ENCODE results near the gene ANKRD1.
A peak's percentile ranks its signal among the peaks of the same experiment; 100 is the strongest.
"Not testable (repeated sequence)": the region's sequence is repeated elsewhere in the genome, so short reads cannot be mapped to it uniquely, and the experiment has no call there.

The ANKRD1 gene

DNA sequence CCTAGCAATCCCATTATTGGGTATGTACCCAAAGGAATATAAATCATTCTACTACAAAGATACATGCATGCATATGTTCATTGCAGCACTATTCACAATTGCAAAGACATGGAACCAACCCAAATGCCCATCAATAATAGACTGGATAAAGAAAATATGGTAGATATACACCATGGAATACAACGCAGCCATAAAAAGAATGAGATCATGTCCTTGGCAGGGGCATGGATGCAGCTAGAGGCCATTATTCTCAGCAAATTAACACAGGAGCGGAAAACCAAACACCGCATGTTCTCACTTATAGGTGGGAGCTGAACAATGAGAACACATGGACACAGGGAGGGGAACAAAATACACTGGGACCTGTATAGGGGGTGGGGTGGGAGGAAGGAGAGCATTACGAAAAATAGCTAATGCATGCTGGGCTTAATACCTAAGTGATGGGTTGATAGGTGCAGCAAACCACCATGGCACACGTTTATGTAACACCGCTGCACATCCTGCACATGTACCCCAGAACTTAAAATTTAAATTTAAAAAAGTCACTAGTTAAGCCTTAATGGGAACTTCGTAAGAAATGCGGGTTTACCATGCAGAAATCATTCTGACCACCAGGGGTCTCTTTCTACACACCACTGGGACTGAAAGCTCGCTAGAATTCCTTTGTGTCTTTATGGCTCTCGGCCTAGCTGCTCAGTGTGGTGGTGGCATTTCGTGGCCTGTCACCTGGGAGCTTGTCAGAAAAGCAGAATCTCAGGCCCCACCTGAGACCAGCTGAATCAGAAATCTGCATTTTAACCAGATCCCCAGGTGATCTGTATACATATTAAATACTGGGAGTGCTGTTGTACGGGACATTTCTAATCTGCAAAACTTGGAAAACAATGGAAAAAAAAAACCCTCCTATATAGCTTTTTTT is 9.5 kb downstream of the ANKRD1 start:
- TF ChIP-seq FOXP2 (optimal IDR thresholded peaks at IDR 0.05; ENCODE audit: control extremely low read depth, extremely low read length, insufficient read depth) (no peak), POLR2AphosphoS5 (IDR thresholded peaks at IDR 0.05; ENCODE audit: borderline replicate concordance, low read depth, low read length) (no peak), EZH2 (IDR thresholded peaks at IDR 0.05) (no peak)
- Histone ChIP-seq H3K9me3 (ENCODE audit: low read depth, low read length) (no peaks in the 10 kb centered on the region), H3K27ac (peak overlapping the region; percentile 60; the same call in 1 of the 2 replicates), H3K9ac (ENCODE audit: insufficient read length) (no peak overlapping the region), H3K36me3 (ENCODE audit: insufficient read depth, low read length) (peaks cover 6% of the 10 kb centered on the region; the same call in 1 of the 2 replicates), H3K4me3 (no peak overlapping the region)
- DNase-seq (ENCODE audit: low read depth, low spot score), result peak; percentile 72

DNA sequence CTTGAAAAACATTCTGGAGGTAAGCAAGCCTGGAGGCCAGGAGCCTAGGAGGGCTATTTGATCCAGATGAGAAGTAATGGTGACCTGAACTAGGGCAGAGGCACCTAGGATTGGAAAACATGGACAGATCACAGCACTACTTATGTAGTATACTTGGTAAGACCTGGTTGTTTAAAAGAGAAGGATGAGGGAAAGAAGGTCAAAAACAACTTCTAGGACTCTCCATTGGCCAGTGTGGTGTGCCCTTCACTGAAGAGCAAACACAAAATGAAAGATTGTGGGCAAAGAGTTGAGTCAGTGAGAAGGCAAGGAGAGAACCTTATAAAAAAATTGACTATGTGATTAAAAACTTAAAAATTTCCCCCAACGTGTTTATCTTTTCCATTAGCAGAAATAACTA is 14.3 kb downstream of the ANKRD1 start:
- Histone ChIP-seq H3K4me3 (no peak overlapping the region), H3K36me3 (ENCODE audit: insufficient read depth, low read length) (peaks cover 15% of the 10 kb centered on the region), H3K27ac (no peak overlapping the region), H3K9me3 (ENCODE audit: low read depth, low read length) (no peaks in the 10 kb centered on the region), H3K9ac (ENCODE audit: insufficient read length) (no peak overlapping the region)
- no peak for DNase-seq (ENCODE audit: low read depth, low spot score)
- TF ChIP-seq POLR2AphosphoS5 (IDR thresholded peaks at IDR 0.05; ENCODE audit: borderline replicate concordance, low read depth, low read length), result no peak
- no peak for TF ChIP-seq EZH2 (IDR thresholded peaks at IDR 0.05)
- TF ChIP-seq FOXP2 (optimal IDR thresholded peaks at IDR 0.05; ENCODE audit: control extremely low read depth, extremely low read length, insufficient read depth), result no peak

DNA sequence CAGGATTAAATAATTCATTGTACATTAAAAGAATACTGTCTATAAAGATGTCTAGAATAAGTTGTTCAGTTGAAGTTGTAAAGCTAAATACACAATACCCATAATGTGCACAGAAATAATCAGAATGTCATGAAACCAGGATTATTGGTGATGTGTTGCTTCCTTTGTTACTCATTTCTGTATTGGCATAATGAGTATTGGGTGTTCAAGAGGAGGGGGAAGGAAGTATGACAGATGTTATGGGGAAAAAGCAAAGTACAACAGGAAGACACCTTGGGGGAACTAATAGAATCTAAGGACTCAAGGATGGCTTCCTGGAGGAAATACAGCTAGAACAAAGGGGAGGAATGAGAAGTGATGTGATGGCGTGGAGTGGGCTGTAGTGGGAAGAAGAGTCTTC is 15.0 kb downstream of the ANKRD1 start:
- Histone ChIP-seq H3K9me3 (ENCODE audit: low read depth, low read length) (no peaks in the 10 kb centered on the region), H3K36me3 (ENCODE audit: insufficient read depth, low read length) (peaks cover 15% of the 10 kb centered on the region), H3K9ac (ENCODE audit: insufficient read length) (no peak overlapping the region), H3K27ac (no peak overlapping the region), H3K4me3 (no peak overlapping the region)
- TF ChIP-seq FOXP2 (optimal IDR thresholded peaks at IDR 0.05; ENCODE audit: control extremely low read depth, extremely low read length, insufficient read depth) (no peak), EZH2 (IDR thresholded peaks at IDR 0.05) (no peak), POLR2AphosphoS5 (IDR thresholded peaks at IDR 0.05; ENCODE audit: borderline replicate concordance, low read depth, low read length) (no peak)
- no peak for DNase-seq (ENCODE audit: low read depth, low spot score)

DNA sequence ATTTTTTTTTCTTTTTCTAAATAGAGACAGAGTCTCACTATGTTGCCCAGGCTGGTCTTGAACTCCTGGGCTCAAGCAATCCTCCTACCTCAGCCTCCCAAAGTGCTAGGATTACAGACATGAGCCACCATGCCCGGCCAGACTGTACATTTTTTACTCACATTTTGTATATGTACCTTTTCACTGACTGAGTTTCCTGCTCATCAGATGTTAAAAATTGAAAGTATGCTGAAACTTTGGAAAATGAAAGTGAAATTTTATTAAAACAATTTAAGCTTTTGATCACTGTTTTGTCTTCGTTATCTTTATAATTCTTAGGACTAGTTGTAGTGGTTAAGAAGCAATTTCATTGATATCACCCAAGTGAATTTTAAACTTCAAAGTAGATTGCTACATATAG is 24.0 kb downstream of the ANKRD1 start:
- not testable (repeated sequence) for H3K27ac ChIP-seq; DNase-seq (ENCODE audit: low read depth, low spot score); H3K9ac ChIP-seq (ENCODE audit: insufficient read length); H3K9me3 ChIP-seq (ENCODE audit: low read depth, low read length); H3K4me3 ChIP-seq
- H3K36me3 ChIP-seq (ENCODE audit: insufficient read depth, low read length), result peaks cover 14% of the 10 kb centered on the region; the same call in 1 of the 2 replicates

DNA sequence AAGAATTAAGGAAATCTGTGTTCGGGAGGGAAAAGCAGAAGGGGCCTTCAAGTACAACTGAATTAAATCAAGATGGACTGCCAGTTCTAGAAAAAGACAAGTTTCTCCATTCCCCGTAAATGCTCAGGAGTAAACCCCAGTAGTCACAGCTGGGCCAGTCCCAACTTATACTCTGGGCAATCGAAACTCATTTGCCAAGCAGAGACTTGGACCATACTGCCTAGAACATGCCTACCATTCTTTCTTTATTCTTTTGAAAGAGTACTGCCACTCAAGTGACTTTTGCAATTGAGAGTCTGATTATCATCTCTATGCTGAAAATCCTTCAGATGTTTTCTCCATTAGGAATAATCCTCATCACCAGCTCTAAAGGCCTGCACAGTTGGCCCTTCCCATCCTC is 27.7 kb downstream of the ANKRD1 start:
- no peak overlapping the region for H3K27ac ChIP-seq
- TF ChIP-seq FOXP2 (optimal IDR thresholded peaks at IDR 0.05; ENCODE audit: control extremely low read depth, extremely low read length, insufficient read depth), result no peak
- no peak for TF ChIP-seq EZH2 (IDR thresholded peaks at IDR 0.05)
- no peak for TF ChIP-seq POLR2AphosphoS5 (IDR thresholded peaks at IDR 0.05; ENCODE audit: borderline replicate concordance, low read depth, low read length)
- H3K36me3 ChIP-seq (ENCODE audit: insufficient read depth, low read length), result peaks cover 37% of the 10 kb centered on the region
- no peak overlapping the region for H3K4me3 ChIP-seq
- no peak for DNase-seq (ENCODE audit: low read depth, low spot score)
- no peaks in the 10 kb centered on the region for H3K9me3 ChIP-seq (ENCODE audit: low read depth, low read length)
- H3K9ac ChIP-seq (ENCODE audit: insufficient read length), result no peak overlapping the region

DNA sequence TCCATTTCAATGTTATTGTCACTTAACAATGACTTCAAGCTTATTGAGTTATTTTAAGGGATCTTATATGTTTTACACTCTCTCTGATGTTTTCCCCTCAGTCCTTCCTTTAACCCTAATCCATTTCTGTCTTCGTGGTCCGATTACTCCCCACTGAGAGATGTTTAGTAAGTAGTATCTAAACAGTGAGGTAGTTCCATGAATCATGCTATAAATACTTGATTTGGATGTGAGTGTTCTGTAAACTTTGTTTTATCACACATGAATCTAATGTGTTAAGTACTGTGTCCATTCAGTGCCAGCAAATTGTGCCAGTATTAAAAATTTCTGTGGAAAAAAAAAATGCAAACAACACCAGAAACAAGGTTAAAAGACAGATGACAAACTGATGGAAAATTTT is 30.5 kb downstream of the ANKRD1 start:
- DNase-seq (ENCODE audit: low read depth, low spot score), result no peak
- no peaks in the 10 kb centered on the region for H3K9me3 ChIP-seq (ENCODE audit: low read depth, low read length)
- H3K36me3 ChIP-seq (ENCODE audit: insufficient read depth, low read length), result peaks cover 53% of the 10 kb centered on the region
- no peak for TF ChIP-seq FOXP2 (optimal IDR thresholded peaks at IDR 0.05; ENCODE audit: control extremely low read depth, extremely low read length, insufficient read depth)
- TF ChIP-seq POLR2AphosphoS5 (IDR thresholded peaks at IDR 0.05; ENCODE audit: borderline replicate concordance, low read depth, low read length), result no peak
- TF ChIP-seq EZH2 (IDR thresholded peaks at IDR 0.05), result no peak
- H3K4me3 ChIP-seq, result no peak overlapping the region
- no peak overlapping the region for H3K9ac ChIP-seq (ENCODE audit: insufficient read length)
- H3K27ac ChIP-seq, result no peak overlapping the region

DNA sequence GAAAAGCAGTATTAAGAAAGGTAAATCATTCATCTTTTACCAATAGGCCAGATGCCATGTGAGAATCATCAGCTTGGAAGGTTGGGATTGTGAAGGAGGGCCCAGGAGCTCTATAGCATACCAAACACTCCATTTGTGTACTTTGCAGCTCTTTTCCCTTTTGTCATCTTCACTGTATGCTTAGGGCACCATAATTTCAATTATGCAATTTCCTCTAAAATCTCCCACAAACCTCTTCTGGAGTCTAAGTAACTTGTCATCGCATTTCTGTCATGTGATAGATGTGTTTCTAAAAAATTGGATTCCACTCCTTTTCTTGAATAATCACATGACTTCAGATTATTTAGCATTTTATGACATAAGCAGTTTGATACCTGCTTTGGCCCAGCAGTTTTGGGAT is 31.3 kb downstream of the ANKRD1 start:
- Histone ChIP-seq H3K27ac (no peak overlapping the region), H3K9me3 (ENCODE audit: low read depth, low read length) (no peaks in the 10 kb centered on the region), H3K36me3 (ENCODE audit: insufficient read depth, low read length) (peaks cover 53% of the 10 kb centered on the region), H3K4me3 (no peak overlapping the region), H3K9ac (ENCODE audit: insufficient read length) (no peak overlapping the region)
- TF ChIP-seq POLR2AphosphoS5 (IDR thresholded peaks at IDR 0.05; ENCODE audit: borderline replicate concordance, low read depth, low read length), result no peak
- TF ChIP-seq FOXP2 (optimal IDR thresholded peaks at IDR 0.05; ENCODE audit: control extremely low read depth, extremely low read length, insufficient read depth), result no peak
- TF ChIP-seq EZH2 (IDR thresholded peaks at IDR 0.05), result no peak
- no peak for DNase-seq (ENCODE audit: low read depth, low spot score)

DNA sequence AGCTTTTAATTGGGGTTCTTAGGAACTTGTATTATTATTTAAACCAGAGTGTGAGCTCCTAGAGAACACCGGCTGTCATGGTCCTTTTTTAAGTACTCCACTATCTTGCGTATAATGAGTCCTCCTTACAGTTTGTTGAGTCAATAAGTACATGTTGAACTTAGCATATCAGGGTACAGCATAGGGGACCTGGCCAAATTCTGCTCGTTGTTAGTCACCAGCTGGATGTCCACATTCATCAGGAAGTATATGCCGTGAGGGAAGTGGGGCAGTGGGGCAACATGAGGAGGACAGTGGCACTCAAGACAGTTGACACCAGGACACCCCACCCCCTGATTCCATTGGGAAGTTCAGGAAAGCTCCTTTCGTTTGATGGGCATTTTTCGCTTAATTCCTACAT is 32.5 kb downstream of the ANKRD1 start:
- Histone ChIP-seq H3K4me3 (no peak overlapping the region), H3K9ac (ENCODE audit: insufficient read length) (no peak overlapping the region), H3K27ac (no peak overlapping the region), H3K9me3 (ENCODE audit: low read depth, low read length) (no peaks in the 10 kb centered on the region), H3K36me3 (ENCODE audit: insufficient read depth, low read length) (peaks cover 53% of the 10 kb centered on the region)
- TF ChIP-seq POLR2AphosphoS5 (IDR thresholded peaks at IDR 0.05; ENCODE audit: borderline replicate concordance, low read depth, low read length), result no peak
- TF ChIP-seq FOXP2 (optimal IDR thresholded peaks at IDR 0.05; ENCODE audit: control extremely low read depth, extremely low read length, insufficient read depth), result no peak
- TF ChIP-seq EZH2 (IDR thresholded peaks at IDR 0.05), result no peak
- DNase-seq (ENCODE audit: low read depth, low spot score), result no peak

DNA sequence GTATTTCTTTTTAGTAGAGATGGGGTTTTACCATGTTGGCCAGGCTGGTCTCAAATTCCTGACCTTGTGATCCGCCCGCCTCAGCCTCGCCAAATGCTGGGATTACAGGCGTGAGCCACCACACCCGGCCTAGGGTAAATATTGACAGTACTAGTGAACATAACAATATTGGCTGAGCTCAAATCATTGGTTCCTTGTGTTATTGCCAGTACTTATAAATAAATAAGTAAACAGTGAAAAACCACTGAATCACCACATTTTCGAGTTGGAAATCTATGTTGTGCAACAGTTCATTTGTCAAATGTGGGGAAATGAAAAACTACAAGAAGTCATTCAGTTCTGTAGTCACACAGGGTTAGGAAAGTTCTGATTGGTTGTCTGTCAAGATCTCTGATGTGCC is 33.3 kb downstream of the ANKRD1 start:
- Histone ChIP-seq H3K9ac (ENCODE audit: insufficient read length) (no peak overlapping the region), H3K27ac (no peak overlapping the region), H3K9me3 (ENCODE audit: low read depth, low read length) (no peaks in the 10 kb centered on the region), H3K4me3 (no peak overlapping the region), H3K36me3 (ENCODE audit: insufficient read depth, low read length) (peaks cover 53% of the 10 kb centered on the region)
- TF ChIP-seq FOXP2 (optimal IDR thresholded peaks at IDR 0.05; ENCODE audit: control extremely low read depth, extremely low read length, insufficient read depth), result no peak
- no peak for TF ChIP-seq EZH2 (IDR thresholded peaks at IDR 0.05)
- no peak for TF ChIP-seq POLR2AphosphoS5 (IDR thresholded peaks at IDR 0.05; ENCODE audit: borderline replicate concordance, low read depth, low read length)
- DNase-seq (ENCODE audit: low read depth, low spot score), result no peak

Measured in SK-N-MC (cell line).